ENCODE data around the gene CLCN7. TPM values are rescaled to one million over a fixed set of nuclear protein-coding genes. Genes with fewer than 3 reads are reported as not detected.

CLCN7 gene
- total RNA-seq, 1 experiment from 2014 or later = 127 TPM

DNA sequence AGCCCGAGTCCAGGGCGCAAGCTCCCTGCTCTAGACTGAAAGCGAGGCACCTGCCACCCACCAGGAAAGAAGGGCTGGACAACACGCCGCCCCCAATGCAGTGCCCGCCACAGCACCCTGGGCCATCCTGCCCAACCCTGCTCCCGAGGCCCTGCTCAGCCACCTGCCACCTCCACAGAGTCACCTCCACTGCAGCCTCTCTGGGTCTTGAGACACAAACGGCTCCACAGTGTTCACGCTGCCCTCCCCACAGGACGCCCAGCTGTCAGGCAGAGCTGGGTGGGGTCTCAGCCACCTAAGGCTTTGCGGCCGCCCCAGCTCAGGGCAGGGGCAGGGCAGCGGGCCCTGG, 9.3 kb downstream of the CLCN7 start:
- no peak overlapping the region for H3K4me3 Mint-ChIP-seq (ENCODE audit: unreplicated experiment)
- Histone ChIP-seq H3K36me3 (ENCODE audit: control insufficient read depth, insufficient read depth, low read length) (no peaks in the 10 kb centered on the region; the same call in 1 of the 2 replicates), H3K4me3 (ENCODE audit: low read depth, low read length) (no peak overlapping the region), H3K4me1 (no peaks in the 10 kb centered on the region), H3K27me3 (replicated peaks; ENCODE audit: control insufficient read depth, insufficient read depth, low read length) (no peaks in the 10 kb centered on the region), H3K9me3 (no peaks in the 10 kb centered on the region)
- H3K27ac Mint-ChIP-seq (ENCODE audit: unreplicated experiment) = no peak overlapping the region
- no peaks in the 10 kb centered on the region for H3K9me3 Mint-ChIP-seq (ENCODE audit: unreplicated experiment)
- H3K4me1 Mint-ChIP-seq (ENCODE audit: low read depth, unreplicated experiment) = no peaks in the 10 kb centered on the region
- POLR2A ChIA-PET = no interaction called here
- BruUV-seq (replicated peaks) = no TSS peak
- no peaks in the 10 kb centered on the region for H3K27me3 Mint-ChIP-seq (ENCODE audit: insufficient read depth, unreplicated experiment)
- intact Hi-C loops (cut with micrococcal nuclease; ENCODE audit: unreplicated experiment) = no loop called here
- peaks cover 11% of the 10 kb centered on the region for H3K36me3 Mint-ChIP-seq (ENCODE audit: insufficient read depth, unreplicated experiment)
- CTCF ChIA-PET = interaction anchor here (0.7 kb wide), 1 partner anchor 14 kb away, joined by 3 read pairs; no protein-coding TSS in a partner anchor
- TF ChIP-seq, protein P1, sequence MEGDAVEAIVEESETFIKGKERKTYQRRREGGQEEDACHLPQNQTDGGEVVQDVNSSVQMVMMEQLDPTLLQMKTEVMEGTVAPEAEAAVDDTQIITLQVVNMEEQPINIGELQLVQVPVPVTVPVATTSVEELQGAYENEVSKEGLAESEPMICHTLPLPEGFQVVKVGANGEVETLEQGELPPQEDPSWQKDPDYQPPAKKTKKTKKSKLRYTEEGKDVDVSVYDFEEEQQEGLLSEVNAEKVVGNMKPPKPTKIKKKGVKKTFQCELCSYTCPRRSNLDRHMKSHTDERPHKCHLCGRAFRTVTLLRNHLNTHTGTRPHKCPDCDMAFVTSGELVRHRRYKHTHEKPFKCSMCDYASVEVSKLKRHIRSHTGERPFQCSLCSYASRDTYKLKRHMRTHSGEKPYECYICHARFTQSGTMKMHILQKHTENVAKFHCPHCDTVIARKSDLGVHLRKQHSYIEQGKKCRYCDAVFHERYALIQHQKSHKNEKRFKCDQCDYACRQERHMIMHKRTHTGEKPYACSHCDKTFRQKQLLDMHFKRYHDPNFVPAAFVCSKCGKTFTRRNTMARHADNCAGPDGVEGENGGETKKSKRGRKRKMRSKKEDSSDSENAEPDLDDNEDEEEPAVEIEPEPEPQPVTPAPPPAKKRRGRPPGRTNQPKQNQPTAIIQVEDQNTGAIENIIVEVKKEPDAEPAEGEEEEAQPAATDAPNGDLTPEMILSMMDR (IDR thresholded peaks at IDR 0.05; ENCODE audit: insufficient read depth in 1 of 2, low read depth in 1 of 2, low read length in 1 of 2, severe bottlenecking in 1 of 2, unreplicated experiment in 1 of 2) = no peak
- no peak for DNase-seq

GRCh38 chr16:1464894-1465566, 9.8 kb downstream of the CLCN7 start:
- DNase-seq = no peak
- Mint-ChIP-seq H3K4me3 (ENCODE audit: unreplicated experiment) (no peak overlapping the region), H3K27me3 (ENCODE audit: insufficient read depth, unreplicated experiment) (no peaks in the 10 kb centered on the region), H3K36me3 (ENCODE audit: insufficient read depth, unreplicated experiment) (peaks cover 14% of the 10 kb centered on the region), H3K9me3 (ENCODE audit: unreplicated experiment) (no peaks in the 10 kb centered on the region), H3K4me1 (ENCODE audit: low read depth, unreplicated experiment) (no peaks in the 10 kb centered on the region), H3K27ac (ENCODE audit: unreplicated experiment) (no peak overlapping the region)
- intact Hi-C loops (cut with micrococcal nuclease; ENCODE audit: unreplicated experiment) = no loop called here
- H3K9me3 ChIP-seq = no peaks in the 10 kb centered on the region
- no peaks in the 10 kb centered on the region for H3K27me3 ChIP-seq (replicated peaks; ENCODE audit: control insufficient read depth, insufficient read depth, low read length)
- ChIA-PET CTCF (interaction anchor here (0.7 kb wide), 1 partner anchor 15 kb away, joined by 3 read pairs; no protein-coding TSS in a partner anchor), POLR2A (no interaction called here)
- BruUV-seq (replicated peaks) = no TSS peak
- H3K4me1 ChIP-seq = no peaks in the 10 kb centered on the region
- no peaks in the 10 kb centered on the region for H3K36me3 ChIP-seq (ENCODE audit: control insufficient read depth, insufficient read depth, low read length)
- TF ChIP-seq, protein P1 (IDR thresholded peaks at IDR 0.05; ENCODE audit: insufficient read depth in 1 of 2, low read depth in 1 of 2, low read length in 1 of 2, severe bottlenecking in 1 of 2, unreplicated experiment in 1 of 2) = no peak
- no peak overlapping the region for H3K4me3 ChIP-seq (ENCODE audit: low read depth, low read length)

DNA sequence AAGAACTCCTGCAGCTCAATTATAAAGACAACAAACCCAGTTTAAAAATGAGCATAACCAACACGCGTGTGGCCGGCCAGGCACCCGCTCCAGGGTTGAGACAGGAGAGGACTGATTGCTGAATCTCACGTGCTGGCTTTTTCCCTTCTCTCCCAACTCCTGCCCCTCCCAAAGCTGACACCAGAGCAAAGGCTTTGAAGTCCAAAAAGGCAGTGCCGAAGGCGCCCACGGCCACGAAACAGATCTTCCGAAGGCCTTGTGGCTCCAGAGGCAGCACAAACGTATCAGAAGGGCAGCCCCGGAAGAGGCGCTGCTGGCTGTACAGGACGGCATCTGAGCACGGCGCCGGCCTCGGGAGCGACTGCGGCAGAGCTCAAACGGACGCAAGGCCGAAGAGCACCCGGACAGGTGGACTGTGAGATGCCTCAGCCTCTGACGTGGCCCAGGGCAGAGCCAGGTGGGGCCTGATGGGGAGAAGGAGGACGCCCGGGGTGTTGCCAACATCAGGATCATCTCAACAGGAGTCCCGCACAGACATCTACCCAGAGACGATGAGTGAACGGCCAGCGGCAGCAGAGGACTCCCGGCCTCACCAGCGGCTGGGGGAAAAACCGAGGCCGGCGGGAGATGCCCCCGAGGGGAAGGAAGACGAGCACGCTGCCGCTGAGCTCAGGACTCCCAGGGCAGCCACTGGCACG, 10.5 kb downstream of the CLCN7 start:
- no peaks in the 10 kb centered on the region for H3K4me1 Mint-ChIP-seq (ENCODE audit: low read depth, unreplicated experiment)
- Histone ChIP-seq H3K9me3 (no peaks in the 10 kb centered on the region), H3K36me3 (ENCODE audit: control insufficient read depth, insufficient read depth, low read length) (no peaks in the 10 kb centered on the region), H3K4me3 (ENCODE audit: low read depth, low read length) (no peak overlapping the region), H3K4me1 (no peaks in the 10 kb centered on the region), H3K27me3 (replicated peaks; ENCODE audit: control insufficient read depth, insufficient read depth, low read length) (no peaks in the 10 kb centered on the region)
- peaks cover 14% of the 10 kb centered on the region for H3K36me3 Mint-ChIP-seq (ENCODE audit: insufficient read depth, unreplicated experiment)
- BruUV-seq (replicated peaks) = no TSS peak
- TF ChIP-seq, protein P1 (IDR thresholded peaks at IDR 0.05; ENCODE audit: insufficient read depth in 1 of 2, low read depth in 1 of 2, low read length in 1 of 2, severe bottlenecking in 1 of 2, unreplicated experiment in 1 of 2) = no peak
- DNase-seq = no peak
- intact Hi-C loops (cut with micrococcal nuclease; ENCODE audit: unreplicated experiment) = no loop called here
- H3K4me3 Mint-ChIP-seq (ENCODE audit: unreplicated experiment) = no peak overlapping the region
- ChIA-PET CTCF (no interaction called here), POLR2A (no interaction called here)
- no peak overlapping the region for H3K27ac Mint-ChIP-seq (ENCODE audit: unreplicated experiment)
- no peaks in the 10 kb centered on the region for H3K27me3 Mint-ChIP-seq (ENCODE audit: insufficient read depth, unreplicated experiment)
- no peaks in the 10 kb centered on the region for H3K9me3 Mint-ChIP-seq (ENCODE audit: unreplicated experiment)
